HepG2 (cell line): Measurements from ENCODE around the gene FCHSD1. TPM values are rescaled to one million over a fixed set of nuclear protein-coding genes. Genes with fewer than 3 reads are reported as not detected.
A peak's percentile ranks its signal among the peaks of the same experiment; 100 is the strongest.

Experiments used
- ATM ChIP-seq: fragments of 450-650 bp; IDR thresholded peaks from 2 replicates; pipeline ENCODE4 v1.7.1; 2017; ENCODE audit warnings: mild to moderate bottlenecking, borderline replicate concordance
- KIAA2018 ChIP-seq: sonication (generic); formaldehyde crosslinking; IDR thresholded peaks from 2 replicates; pipeline ENCODE4 v1.5.0; 2020; ENCODE audit warnings: mild to moderate bottlenecking, missing genetic modification reagents, borderline replicate concordance
- NFATC3 ChIP-seq: sonication (generic); formaldehyde crosslinking; IDR thresholded peaks from 2 replicates; pipeline ENCODE4 v1.5.1; 2020; ENCODE audit warnings: mild to moderate bottlenecking, missing genetic modification reagents
- PHB2 ChIP-seq: fragments of 450-650 bp; IDR thresholded peaks from 2 replicates; pipeline ENCODE4 v1.6.1; 2018; ENCODE audit not compliant: partially characterized antibody
- PHF21A ChIP-seq: sonication (generic); formaldehyde crosslinking; IDR thresholded peaks from 2 replicates; pipeline ENCODE4 v1.5.0; 2020; ENCODE audit warnings: mild to moderate bottlenecking, missing genetic modification reagents
- PHF8 ChIP-seq: sonication (generic); formaldehyde crosslinking; IDR thresholded peaks from 2 replicates; pipeline ENCODE4 v1.5.0; 2020; ENCODE audit warnings: missing genetic modification reagents
- POGZ ChIP-seq: sonication (generic); formaldehyde crosslinking; IDR thresholded peaks from 2 replicates; pipeline ENCODE4 v1.4.0; 2020; ENCODE audit warnings: mild to moderate bottlenecking, missing genetic modification reagents
- RAD21 ChIP-seq: fragments of 450-650 bp; formaldehyde crosslinking; IDR thresholded peaks from 2 replicates; pipeline ENCODE4 v1.5.0; 2020; ENCODE audit warnings: mild to moderate bottlenecking
- SATB2 ChIP-seq: sonication (generic); formaldehyde crosslinking; IDR thresholded peaks from 2 replicates; pipeline ENCODE4 v1.5.0; 2020; ENCODE audit warnings: missing genetic modification reagents
- SOX6 ChIP-seq, 2 experiments: fragments of 450-650 bp in 1 of 2; sonication (generic) in 1 of 2; formaldehyde crosslinking in 1 of 2; IDR thresholded peaks; 2 replicates each; pipeline versions ENCODE4 v1.4.0 to v1.6.1; 2017 to 2020; ENCODE audit warnings: antibody characterized with exemption in 1 of 2, mild to moderate bottlenecking in 1 of 2, missing genetic modification reagents in 1 of 2
- ZFP82 ChIP-seq: sonication (generic); formaldehyde crosslinking; IDR thresholded peaks from 2 replicates; pipeline ENCODE4 v1.5.1; 2020; ENCODE audit warnings: mild to moderate bottlenecking, missing genetic modification reagents, borderline replicate concordance
- ZNF232 ChIP-seq: sonication (generic); formaldehyde crosslinking; IDR thresholded peaks from 2 replicates; pipeline ENCODE4 v1.4.0; 2020; ENCODE audit warnings: missing genetic modification reagents, borderline replicate concordance
- ZNF350 ChIP-seq: sonication (generic); formaldehyde crosslinking; IDR thresholded peaks from 2 replicates; pipeline ENCODE4 v1.4.0; 2020; ENCODE audit warnings: mild to moderate bottlenecking, low read depth, missing genetic modification reagents, borderline replicate concordance
- ZNF792 ChIP-seq: IDR thresholded peaks from 2 replicates; pipeline ENCODE4 v1.6.1; 2016
- polyA plus RNA-seq, 8 experiments: library from polyadenylated mRNA; depleted of rRNA in 3 of 8; stranded (reverse) in 7 of 8; unstranded in 1 of 8; fragments of >200 nt; fragmentation: Illumina TruSeq in 4 of 8; extraction: Trizol in 4 of 8; gene quantifications; 2 replicates each; pipeline versions ENCODE4 v1.2.1 to v1.2.3, GENCODE V29; 2011 to 2016; ENCODE audit warnings: low read depth in 4 of 8, missing spikeins in 1 of 8, mixed read lengths in 1 of 8; ENCODE audit not compliant: insufficient read depth in 1 of 8
- total RNA-seq, 5 experiments: library from RNA; depleted of rRNA; stranded (reverse); fragments of >200 nt; fragmentation: Illumina TruSeq; extraction: Trizol; gene quantifications; 2 replicates each; pipeline ENCODE4 v1.2.3, GENCODE V29; 2016; ENCODE audit warnings: low read depth in 1 of 5
- TF ChIP-seq, protein P1 (sequence below): sonication (generic); formaldehyde crosslinking; IDR thresholded peaks from 2 replicates; pipeline ENCODE4 v1.4.0; 2020; ENCODE audit warnings: mild to moderate bottlenecking, missing genetic modification reagents
- TF ChIP-seq, protein P2 (sequence below): IDR thresholded peaks from 2 replicates; pipeline ENCODE4 v1.6.1; 2012; ENCODE audit warnings: inconsistent platforms
- TF ChIP-seq, protein P3 (sequence below): sonication (generic); formaldehyde crosslinking; IDR thresholded peaks from 2 replicates; pipeline ENCODE4 v1.5.0; 2020; ENCODE audit warnings: mild to moderate bottlenecking, missing genetic modification reagents

FCHSD1 gene
- total and polyA plus RNA-seq, 2 of the 13 experiments (the other 11 are each of a cell fraction or from before 2014, with no cell fraction given): 5.5 to 15.4 TPM

DNA sequence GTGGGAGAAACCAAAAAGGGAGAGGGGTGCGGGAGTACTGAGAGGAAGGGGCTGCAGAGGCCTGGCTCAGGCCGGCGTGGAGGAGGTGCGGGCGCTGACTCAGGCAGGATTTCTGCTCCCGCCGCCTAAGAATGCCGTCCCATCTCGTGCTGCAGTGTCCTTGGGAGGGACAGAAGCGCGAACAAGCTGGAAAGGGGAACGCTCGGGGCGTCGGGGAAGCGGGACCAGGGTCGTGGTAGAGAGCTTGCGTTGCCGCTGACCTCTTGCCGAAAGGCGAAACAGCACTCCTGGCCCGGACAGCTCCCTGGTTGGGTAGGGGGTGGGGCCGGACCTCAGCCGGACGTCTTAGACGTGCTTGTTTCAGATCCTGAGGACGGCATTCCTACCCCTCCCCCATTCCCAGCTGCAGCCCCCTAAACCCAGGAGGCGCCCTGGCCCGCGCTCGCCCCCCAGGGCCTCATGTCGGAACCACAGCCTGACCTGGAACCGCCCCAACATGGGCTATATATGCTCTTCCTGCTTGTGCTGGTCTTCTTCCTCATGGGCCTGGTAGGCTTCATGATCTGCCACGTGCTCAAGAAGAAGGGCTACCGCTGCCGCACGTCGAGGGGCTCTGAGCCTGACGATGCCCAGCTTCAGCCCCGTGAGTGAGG, 13.3 kb downstream of the FCHSD1 start (continued):
- TF ChIP-seq, protein P1, sequence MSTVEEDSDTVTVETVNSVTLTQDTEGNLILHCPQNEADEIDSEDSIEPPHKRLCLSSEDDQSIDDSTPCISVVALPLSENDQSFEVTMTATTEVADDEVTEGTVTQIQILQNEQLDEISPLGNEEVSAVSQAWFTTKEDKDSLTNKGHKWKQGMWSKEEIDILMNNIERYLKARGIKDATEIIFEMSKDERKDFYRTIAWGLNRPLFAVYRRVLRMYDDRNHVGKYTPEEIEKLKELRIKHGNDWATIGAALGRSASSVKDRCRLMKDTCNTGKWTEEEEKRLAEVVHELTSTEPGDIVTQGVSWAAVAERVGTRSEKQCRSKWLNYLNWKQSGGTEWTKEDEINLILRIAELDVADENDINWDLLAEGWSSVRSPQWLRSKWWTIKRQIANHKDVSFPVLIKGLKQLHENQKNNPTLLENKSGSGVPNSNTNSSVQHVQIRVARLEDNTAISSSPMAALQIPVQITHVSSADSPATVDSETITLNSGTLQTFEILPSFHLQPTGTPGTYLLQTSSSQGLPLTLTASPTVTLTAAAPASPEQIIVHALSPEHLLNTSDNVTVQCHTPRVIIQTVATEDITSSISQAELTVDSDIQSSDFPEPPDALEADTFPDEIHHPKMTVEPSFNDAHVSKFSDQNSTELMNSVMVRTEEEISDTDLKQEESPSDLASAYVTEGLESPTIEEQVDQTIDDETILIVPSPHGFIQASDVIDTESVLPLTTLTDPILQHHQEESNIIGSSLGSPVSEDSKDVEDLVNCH: no peak
- TF ChIP-seq ZNF232 (CRISPR knock-in tag) (no peak), ZFP82 (CRISPR knock-in tag) (peak; percentile 48; the same call in 1 of the 2 replicates), SOX6 (IDR thresholded peaks at IDR 0.05) (no peak), SOX6 (CRISPR knock-in tag; IDR thresholded peaks at IDR 0.05) (peak; percentile 36), PHF21A (CRISPR knock-in tag) (no peak; the same call in 1 of the 2 replicates), ATM (no peak), ZNF792 (CRISPR knock-in tag) (no peak), KIAA2018 (CRISPR knock-in tag) (no peak), POGZ (CRISPR knock-in tag) (no peak; the same call in 1 of the 2 replicates), NFATC3 (CRISPR knock-in tag) (no peak), RAD21 (CRISPR knock-in tag) (peak; percentile 37; the same call in 1 of the 2 replicates), PHF8 (CRISPR knock-in tag) (peak; percentile 40; the same call in 1 of the 2 replicates), PHB2 (no peak), SATB2 (CRISPR knock-in tag) (no peak), ZNF350 (peak; percentile 63; the same call in 1 of the 2 replicates)
- TF ChIP-seq, protein P2, sequence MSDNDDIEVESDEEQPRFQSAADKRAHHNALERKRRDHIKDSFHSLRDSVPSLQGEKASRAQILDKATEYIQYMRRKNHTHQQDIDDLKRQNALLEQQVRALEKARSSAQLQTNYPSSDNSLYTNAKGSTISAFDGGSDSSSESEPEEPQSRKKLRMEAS: peak; percentile 23; the same call in 1 of the 2 replicates
- TF ChIP-seq, protein P3, sequence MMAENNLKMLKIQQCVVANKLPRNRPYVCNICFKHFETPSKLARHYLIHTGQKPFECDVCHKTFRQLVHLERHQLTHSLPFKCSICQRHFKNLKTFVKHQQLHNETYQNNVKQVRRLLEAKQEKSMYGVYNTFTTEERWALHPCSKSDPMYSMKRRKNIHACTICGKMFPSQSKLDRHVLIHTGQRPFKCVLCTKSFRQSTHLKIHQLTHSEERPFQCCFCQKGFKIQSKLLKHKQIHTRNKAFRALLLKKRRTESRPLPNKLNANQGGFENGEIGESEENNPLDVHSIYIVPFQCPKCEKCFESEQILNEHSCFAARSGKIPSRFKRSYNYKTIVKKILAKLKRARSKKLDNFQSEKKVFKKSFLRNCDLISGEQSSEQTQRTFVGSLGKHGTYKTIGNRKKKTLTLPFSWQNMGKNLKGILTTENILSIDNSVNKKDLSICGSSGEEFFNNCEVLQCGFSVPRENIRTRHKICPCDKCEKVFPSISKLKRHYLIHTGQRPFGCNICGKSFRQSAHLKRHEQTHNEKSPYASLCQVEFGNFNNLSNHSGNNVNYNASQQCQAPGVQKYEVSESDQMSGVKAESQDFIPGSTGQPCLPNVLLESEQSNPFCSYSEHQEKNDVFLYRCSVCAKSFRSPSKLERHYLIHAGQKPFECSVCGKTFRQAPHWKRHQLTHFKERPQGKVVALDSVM: no peak
